Neural cell (in vitro differentiated cells): ENCODE data around the gene PPP1R8. TPM values are rescaled to one million over a fixed set of nuclear protein-coding genes. Genes with fewer than 3 reads are reported as not detected.
"Not testable (repeated sequence)": the region's sequence is repeated elsewhere in the genome, so short reads cannot be mapped to it uniquely, and the experiment has no call there.

Source experiments
- H2AFZ ChIP-seq: fragments of 200-600, 300-800 bp; sonication (generic), shearing (Covaris generic); 2 replicates; pipeline ENCODE4 v1.6.0; 2014; ENCODE audit warnings: low read depth, mild to moderate bottlenecking, antibody characterized with exemption, low read length, moderate library complexity
- H3F3A ChIP-seq: fragments of 200-600 bp; shearing (Covaris generic); 2 replicates; pipeline ENCODE4 v1.6.1; 2016; ENCODE audit warnings: mild to moderate bottlenecking, moderate library complexity, mixed read lengths, antibody characterized with exemption, low read length; ENCODE audit not compliant: insufficient read depth, poor library complexity, severe bottlenecking
- H3K27ac ChIP-seq: fragments of 200-600, 300-800 bp; sonication (generic), shearing (Covaris generic); 2 replicates; pipeline ENCODE4 v1.5.1; 2014; ENCODE audit warnings: mild to moderate bottlenecking, low read length, moderate library complexity
- H3K27me3 ChIP-seq: fragments of 300-800, 200-600 bp; sonication (generic), shearing (Covaris generic); 2 replicates; pipeline ENCODE4 v1.6.0; 2014; ENCODE audit warnings: mild to moderate bottlenecking, low read depth, low read length, moderate library complexity; ENCODE audit not compliant: insufficient read depth
- H3K36me3 ChIP-seq: fragments of 300-800, 200-600 bp; sonication (generic), shearing (Covaris generic); 2 replicates; pipeline ENCODE4 v1.5.1; 2014; ENCODE audit warnings: mild to moderate bottlenecking, antibody characterized with exemption, low read length, moderate library complexity; ENCODE audit not compliant: insufficient read depth
- H3K4me2 ChIP-seq: fragments of 300-800, 200-600 bp; sonication (generic), shearing (Covaris generic); 2 replicates; pipeline ENCODE4 v1.6.0; 2014; ENCODE audit warnings: mild to moderate bottlenecking, low read length
- H3K4me3 ChIP-seq: fragments of 300-800, 200-600 bp; sonication (generic), shearing (Covaris generic); 2 replicates; pipeline ENCODE4 v1.5.1; 2014; ENCODE audit warnings: mild to moderate bottlenecking, low read length, moderate library complexity
- H3K79me2 ChIP-seq: fragments of 200-600 bp; shearing (Covaris generic); replicated peaks from 2 replicates; pipeline ENCODE4 v1.6.0; 2014; ENCODE audit warnings: mild to moderate bottlenecking, low read length, moderate library complexity; ENCODE audit not compliant: insufficient read depth
- H3K9ac ChIP-seq: fragments of 300-800, 200-600 bp; sonication (generic), shearing (Covaris generic); 2 replicates; pipeline ENCODE4 v1.6.1; 2016; ENCODE audit warnings: mild to moderate bottlenecking, low read length, mixed read lengths
- H3K9me2 ChIP-seq: fragments of 200-600 bp; shearing (Covaris generic); 2 replicates; pipeline ENCODE4 v1.6.1; 2016; ENCODE audit warnings: mild to moderate bottlenecking, low read length, mixed read lengths; ENCODE audit not compliant: insufficient read depth
- H3K9me3 ChIP-seq: fragments of 200-600, 300-800 bp; sonication (generic), shearing (Covaris generic); 2 replicates; pipeline ENCODE4 v1.6.1; 2016; ENCODE audit warnings: mild to moderate bottlenecking, mixed run types, low read length, moderate library complexity, mixed read lengths
- H4K20me1 ChIP-seq: fragments of 200-600 bp; shearing (Covaris generic); 2 replicates; pipeline ENCODE4 v1.6.1; 2016; ENCODE audit warnings: mild to moderate bottlenecking, mixed run types; ENCODE audit not compliant: insufficient read depth
- CTCF ChIP-seq: fragments of 450-650 bp; IDR thresholded peaks from 2 replicates; pipeline ENCODE4 v1.5.1; 2014; ENCODE audit warnings: antibody characterized with exemption, mild to moderate bottlenecking, moderate library complexity; ENCODE audit not compliant: poor library complexity, severe bottlenecking
- EP300 ChIP-seq: fragments of 450-650 bp; conservative IDR thresholded peaks from 2 replicates; pipeline ENCODE4 v1.6.1; 2014; ENCODE audit warnings: antibody characterized with exemption, mild to moderate bottlenecking, moderate library complexity; ENCODE audit not compliant: poor library complexity, severe bottlenecking
- EZH2 ChIP-seq: fragments of 200-600, 300-800 bp; shearing (Covaris generic), sonication (generic); IDR thresholded peaks from 2 replicates; pipeline ENCODE4 v1.6.1; 2014; ENCODE audit warnings: antibody characterized with exemption, low read length, borderline replicate concordance, mild to moderate bottlenecking; ENCODE audit not compliant: insufficient read depth, poor library complexity, severe bottlenecking
- MXI1 ChIP-seq: fragments of 450-650 bp; conservative IDR thresholded peaks from 2 replicates; pipeline ENCODE4 v1.6.1; 2014; ENCODE audit warnings: antibody characterized with exemption, mild to moderate bottlenecking; ENCODE audit not compliant: poor library complexity, severe bottlenecking
- POLR2AphosphoS5 ChIP-seq: IDR thresholded peaks from 2 replicates; pipeline ENCODE4 v1.6.1; 2012
- RAD21 ChIP-seq: fragments of 450-650 bp; conservative IDR thresholded peaks from 2 replicates; pipeline ENCODE4 v1.6.1; 2014; ENCODE audit warnings: antibody characterized with exemption, mild to moderate bottlenecking, moderate library complexity
- SMC3 ChIP-seq: fragments of 450-650 bp; conservative IDR thresholded peaks from 2 replicates; pipeline ENCODE4 v1.6.1; 2014; ENCODE audit warnings: antibody characterized with exemption, mild to moderate bottlenecking, moderate library complexity; ENCODE audit not compliant: poor library complexity
- TAF1 ChIP-seq: IDR thresholded peaks from 2 replicates; pipeline ENCODE4 v1.6.1; 2012; ENCODE audit warnings: low read depth
- polyA plus RNA-seq: library from polyadenylated mRNA; depleted of rRNA; stranded (reverse); fragments of >200 nt; gene quantifications from 2 replicates; pipeline ENCODE4 v1.2.3, GENCODE V29; 2014
- TF ChIP-seq, protein P1 (sequence below): IDR thresholded peaks from 2 replicates; pipeline ENCODE4 v1.6.1; 2012; ENCODE audit warnings: borderline replicate concordance

The PPP1R8 gene
- polyA plus RNA-seq, 1 donor from 2014 or later = 90.1 TPM

- Histone ChIP-seq H3K27me3 (no peaks in the 10 kb centered on the region), H2AFZ (no peak overlapping the region), H3K4me2 (no peak overlapping the region), H3K79me2 (no peaks in the 10 kb centered on the region), H3K4me3 (no peak overlapping the region), H3K9me3 (no peaks in the 10 kb centered on the region), H3K36me3 (no peaks in the 10 kb centered on the region), H3K9me2 (no peaks in the 10 kb centered on the region), H3K27ac (no peak overlapping the region), H3F3A (no peaks in the 10 kb centered on the region), H3K9ac (no peak overlapping the region), H4K20me1 (no peaks in the 10 kb centered on the region)
- TF ChIP-seq EZH2 = no peak
- TF ChIP-seq RAD21 = no peak
- no peak for TF ChIP-seq SMC3
- TF ChIP-seq, protein P1, sequence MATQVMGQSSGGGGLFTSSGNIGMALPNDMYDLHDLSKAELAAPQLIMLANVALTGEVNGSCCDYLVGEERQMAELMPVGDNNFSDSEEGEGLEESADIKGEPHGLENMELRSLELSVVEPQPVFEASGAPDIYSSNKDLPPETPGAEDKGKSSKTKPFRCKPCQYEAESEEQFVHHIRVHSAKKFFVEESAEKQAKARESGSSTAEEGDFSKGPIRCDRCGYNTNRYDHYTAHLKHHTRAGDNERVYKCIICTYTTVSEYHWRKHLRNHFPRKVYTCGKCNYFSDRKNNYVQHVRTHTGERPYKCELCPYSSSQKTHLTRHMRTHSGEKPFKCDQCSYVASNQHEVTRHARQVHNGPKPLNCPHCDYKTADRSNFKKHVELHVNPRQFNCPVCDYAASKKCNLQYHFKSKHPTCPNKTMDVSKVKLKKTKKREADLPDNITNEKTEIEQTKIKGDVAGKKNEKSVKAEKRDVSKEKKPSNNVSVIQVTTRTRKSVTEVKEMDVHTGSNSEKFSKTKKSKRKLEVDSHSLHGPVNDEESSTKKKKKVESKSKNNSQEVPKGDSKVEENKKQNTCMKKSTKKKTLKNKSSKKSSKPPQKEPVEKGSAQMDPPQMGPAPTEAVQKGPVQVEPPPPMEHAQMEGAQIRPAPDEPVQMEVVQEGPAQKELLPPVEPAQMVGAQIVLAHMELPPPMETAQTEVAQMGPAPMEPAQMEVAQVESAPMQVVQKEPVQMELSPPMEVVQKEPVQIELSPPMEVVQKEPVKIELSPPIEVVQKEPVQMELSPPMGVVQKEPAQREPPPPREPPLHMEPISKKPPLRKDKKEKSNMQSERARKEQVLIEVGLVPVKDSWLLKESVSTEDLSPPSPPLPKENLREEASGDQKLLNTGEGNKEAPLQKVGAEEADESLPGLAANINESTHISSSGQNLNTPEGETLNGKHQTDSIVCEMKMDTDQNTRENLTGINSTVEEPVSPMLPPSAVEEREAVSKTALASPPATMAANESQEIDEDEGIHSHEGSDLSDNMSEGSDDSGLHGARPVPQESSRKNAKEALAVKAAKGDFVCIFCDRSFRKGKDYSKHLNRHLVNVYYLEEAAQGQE = no peak
- TF ChIP-seq EP300 = no peak
- TF ChIP-seq CTCF = no peak
- TF ChIP-seq MXI1 = no peak
- no peak for TF ChIP-seq POLR2AphosphoS5
- no peak for TF ChIP-seq TAF1
Observed at GRCh38 chr1:27789540-27790041, 41.0 kb upstream of the PPP1R8 start.

GRCh38 chr1:27790270-27790669 is 40.3 kb upstream of the PPP1R8 start:
- not testable (repeated sequence) for H2AFZ ChIP-seq, H3K79me2 ChIP-seq, H3K9me3 ChIP-seq, H4K20me1 ChIP-seq, H3K27ac ChIP-seq, H3K27me3 ChIP-seq, H3F3A ChIP-seq, H3K9ac ChIP-seq, H3K36me3 ChIP-seq, H3K4me2 ChIP-seq, H3K4me3 ChIP-seq, H3K9me2 ChIP-seq

DNA sequence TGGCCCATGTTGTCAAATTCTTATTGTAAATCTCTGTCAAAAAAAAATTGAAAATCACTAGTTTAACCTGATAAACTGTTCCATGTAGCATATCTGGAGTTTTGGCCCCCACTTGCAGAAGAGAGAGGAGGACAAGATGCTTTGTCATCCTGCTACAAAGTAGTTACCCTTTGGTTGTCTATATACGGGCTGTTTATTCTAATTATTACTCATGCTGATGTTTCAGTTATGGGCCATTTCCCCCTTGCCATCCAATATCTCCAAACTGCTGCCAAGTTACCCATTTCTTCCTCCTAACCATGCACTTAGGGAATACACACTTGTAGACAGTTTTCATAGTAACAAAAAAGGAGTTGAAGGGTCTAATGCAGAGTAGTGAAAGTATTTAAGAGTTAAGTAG is 35.0 kb upstream of the PPP1R8 start:
- no peak for TF ChIP-seq POLR2AphosphoS5
- no peak for TF ChIP-seq CTCF
- TF ChIP-seq, protein P1 = no peak
- TF ChIP-seq SMC3 = no peak
- no peak for TF ChIP-seq TAF1
- TF ChIP-seq MXI1 = no peak
- TF ChIP-seq EP300 = no peak
- no peak for TF ChIP-seq EZH2
- no peak for TF ChIP-seq RAD21
- Histone ChIP-seq H3K9me2 (no peaks in the 10 kb centered on the region), H4K20me1 (no peaks in the 10 kb centered on the region), H3K9ac (no peak overlapping the region), H3K4me3 (no peak overlapping the region), H2AFZ (no peak overlapping the region), H3K27me3 (no peaks in the 10 kb centered on the region), H3K9me3 (no peaks in the 10 kb centered on the region), H3K4me2 (no peak overlapping the region), H3F3A (no peaks in the 10 kb centered on the region), H3K36me3 (no peaks in the 10 kb centered on the region), H3K79me2 (no peaks in the 10 kb centered on the region), H3K27ac (no peak overlapping the region)
